IgD-negative memory B cell (primary cell): ENCODE data around the gene NLRP12. TPM values are rescaled to one million over a fixed set of nuclear protein-coding genes. Genes with fewer than 3 reads are reported as not detected.
A peak's percentile ranks its signal among the peaks of the same experiment; 100 is the strongest.
"Not testable (repeated sequence)": the region's sequence is repeated elsewhere in the genome, so short reads cannot be mapped to it uniquely, and the experiment has no call there.

Source experiments
- H3K27ac Mint-ChIP-seq, 3 donors: one replicate each; pipeline ENCODE4 v1.8.0; 2020 to 2022; ENCODE audit warnings: mild to moderate bottlenecking in 3 of 3, mixed read lengths in 3 of 3, moderate library complexity in 1 of 3
- H3K27me3 Mint-ChIP-seq: one replicate; pipeline ENCODE4 v1.8.0; 2021; ENCODE audit warnings: mixed read lengths
- H3K36me3 Mint-ChIP-seq: one replicate; pipeline ENCODE4 v1.8.0; 2020; ENCODE audit warnings: mild to moderate bottlenecking, mixed read lengths
- H3K4me1 Mint-ChIP-seq, 3 donors: one replicate each; pipeline ENCODE4 v1.8.0; 2020 to 2022; ENCODE audit warnings: mixed read lengths in 3 of 3, mild to moderate bottlenecking in 1 of 3
- H3K4me3 Mint-ChIP-seq, 4 donors: one replicate each; pipeline ENCODE4 v1.8.0; 2020 to 2022; ENCODE audit warnings: mild to moderate bottlenecking in 4 of 4, mixed read lengths in 4 of 4, moderate library complexity in 3 of 4
- H3K9me3 Mint-ChIP-seq, 3 donors: one replicate each; pipeline ENCODE4 v1.8.0; 2020 to 2021; ENCODE audit warnings: mixed read lengths in 3 of 3, mild to moderate bottlenecking in 1 of 3
- polyA plus RNA-seq: library from polyadenylated mRNA; unstranded; fragments of 300-500 nt; fragmentation: Illumina TruSeq; gene quantifications from one replicate; pipeline ENCODE4 v1.2.3, GENCODE V29; 2021

Gene NLRP12
- polyA plus RNA-seq, 1 donor from 2014 or later, result 0.15 TPM

DNA sequence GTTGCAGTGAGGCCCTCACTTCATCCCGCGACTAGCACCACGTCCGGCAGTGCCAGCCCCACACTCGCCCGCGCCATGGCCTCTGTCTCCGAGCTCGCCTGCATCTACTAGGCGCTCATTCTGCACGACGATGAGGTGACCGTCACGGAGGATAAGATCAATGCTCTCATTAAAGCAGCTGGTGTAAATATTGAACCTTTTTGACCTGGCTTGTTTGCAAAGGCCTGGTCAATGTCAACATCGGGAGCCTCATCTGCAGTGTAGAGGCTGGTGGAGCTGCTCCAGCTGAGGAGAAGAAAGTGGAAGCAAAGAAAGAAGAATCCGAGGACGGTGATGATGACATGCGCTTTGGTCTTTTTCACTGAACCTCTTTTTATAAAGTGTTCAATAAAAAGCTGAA is 48.6 kb downstream of the NLRP12 start:
- Mint-ChIP-seq H3K4me1 (peaks cover 0 to 1% (median 0%) of the 10 kb centered on the region in 3 donors), H3K36me3 (no peaks in the 10 kb centered on the region), H3K27me3 (no peaks in the 10 kb centered on the region), H3K27ac (no peak overlapping the region), H3K9me3 (peaks cover 0 to 2% (median 1%) of the 10 kb centered on the region in 3 donors), H3K4me3 (no peak overlapping the region)

DNA sequence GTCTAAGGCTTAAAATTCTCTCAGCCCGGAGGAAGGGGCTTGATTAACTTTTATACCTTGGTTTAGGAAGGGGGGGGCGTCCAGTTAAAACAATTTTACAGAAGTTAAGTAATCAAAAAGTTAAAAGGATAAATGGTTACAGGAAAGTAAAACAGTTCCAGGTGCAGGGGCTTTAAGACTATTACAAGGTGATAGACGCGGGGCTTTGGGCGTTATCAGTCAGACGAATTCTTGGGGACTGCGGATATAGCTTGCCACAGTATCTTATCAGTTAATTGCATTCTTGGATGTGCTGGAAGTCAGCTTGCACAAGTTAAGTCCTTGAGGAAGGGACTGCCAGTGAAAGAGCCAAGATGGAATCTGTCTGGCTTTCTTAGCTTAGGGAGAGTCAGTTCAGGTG is 49.6 kb downstream of the NLRP12 start:
- not testable (repeated sequence) for H3K4me1 Mint-ChIP-seq, H3K36me3 Mint-ChIP-seq, H3K27me3 Mint-ChIP-seq, H3K4me3 Mint-ChIP-seq, H3K9me3 Mint-ChIP-seq, H3K27ac Mint-ChIP-seq

GRCh38 chr19:53773999-53774398 is 50.1 kb downstream of the NLRP12 start:
- Mint-ChIP-seq H3K36me3 (no peaks in the 10 kb centered on the region), H3K27ac (no peak overlapping the region), H3K4me3 (no peak overlapping the region), H3K9me3 (peaks cover 0 to 1% (median 0%) of the 10 kb centered on the region in 3 donors), H3K4me1 (peaks cover 0 to 1% (median 0%) of the 10 kb centered on the region in 3 donors), H3K27me3 (peaks cover 1% of the 10 kb centered on the region)

DNA sequence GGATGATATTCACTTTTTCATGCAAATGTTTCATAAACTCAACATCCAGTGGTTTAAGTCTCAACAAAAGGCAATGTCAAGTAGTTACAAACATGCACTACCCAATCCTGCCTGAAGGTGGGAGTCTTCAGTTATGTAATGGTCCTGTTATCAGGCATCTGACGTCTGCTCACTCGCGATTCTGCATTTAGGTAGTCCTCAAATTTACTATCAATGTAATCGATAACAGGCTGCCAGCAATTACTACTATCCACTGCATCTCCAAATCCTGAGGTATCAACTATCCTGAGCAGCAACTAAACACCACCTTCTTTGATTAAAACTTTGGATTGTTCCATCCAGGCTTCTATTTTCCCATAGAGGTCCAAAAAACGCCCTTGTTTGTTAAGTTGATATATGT is 51.2 kb downstream of the NLRP12 start:
- Mint-ChIP-seq H3K36me3 (no peaks in the 10 kb centered on the region), H3K27ac (no peak overlapping the region), H3K9me3 (peaks cover 0 to 1% (median 0%) of the 10 kb centered on the region in 3 donors), H3K4me1 (peaks cover 0 to 1% (median 0%) of the 10 kb centered on the region in 3 donors), H3K4me3 (peak overlapping the region in 1 of 4 donors; percentile 37), H3K27me3 (peaks cover 1% of the 10 kb centered on the region)

GRCh38 chr19:53771144-53771543 is 53.0 kb downstream of the NLRP12 start:
- H3K4me3 Mint-ChIP-seq, result no peak overlapping the region
- H3K27me3 Mint-ChIP-seq, result peaks cover 1% of the 10 kb centered on the region
- H3K27ac Mint-ChIP-seq, result no peak overlapping the region
- peaks cover 0 to 5% (median 0%) of the 10 kb centered on the region in 3 donors for H3K9me3 Mint-ChIP-seq
- H3K36me3 Mint-ChIP-seq, result no peaks in the 10 kb centered on the region
- H3K4me1 Mint-ChIP-seq, result peaks cover 0 to 1% (median 0%) of the 10 kb centered on the region in 3 donors

GRCh38 chr19:53769696-53770309 is 54.3 kb downstream of the NLRP12 start:
- H3K36me3 Mint-ChIP-seq, H3K27me3 Mint-ChIP-seq, H3K4me1 Mint-ChIP-seq, H3K4me3 Mint-ChIP-seq, H3K9me3 Mint-ChIP-seq: not testable (repeated sequence)
- H3K27ac Mint-ChIP-seq, result peak overlapping the region in 1 of 3 donors; percentile 31

GRCh38 chr19:53768401-53768800 is 55.7 kb downstream of the NLRP12 start:
- H3K4me3 Mint-ChIP-seq, result no peak overlapping the region
- H3K9me3 Mint-ChIP-seq, result peaks cover 0 to 5% (median 3%) of the 10 kb centered on the region in 3 donors
- no peak overlapping the region for H3K27ac Mint-ChIP-seq
- peaks cover 0 to 1% (median 0%) of the 10 kb centered on the region in 3 donors for H3K4me1 Mint-ChIP-seq
- H3K36me3 Mint-ChIP-seq, result no peaks in the 10 kb centered on the region
- peaks cover 1% of the 10 kb centered on the region for H3K27me3 Mint-ChIP-seq

DNA sequence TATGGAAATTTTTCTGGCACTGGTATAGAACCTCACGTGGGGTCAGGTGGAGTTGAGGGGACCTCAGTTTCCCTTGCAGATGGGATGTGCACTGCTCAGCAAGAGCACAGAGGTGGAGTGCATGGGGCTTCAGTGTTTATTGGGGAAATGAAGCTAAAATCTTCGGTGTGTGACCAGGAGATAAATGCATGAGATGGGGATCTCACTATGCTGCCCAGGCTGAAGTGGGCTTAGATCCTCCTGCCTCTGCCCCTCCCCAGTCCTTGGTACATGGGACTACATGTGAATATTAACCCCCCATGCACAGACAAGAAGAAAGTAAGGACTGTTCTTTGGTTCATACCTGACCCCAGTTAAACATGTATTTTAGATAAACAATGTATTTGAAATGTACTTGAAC is 65.1 kb downstream of the NLRP12 start:
- not testable (repeated sequence) for H3K4me3 Mint-ChIP-seq, H3K36me3 Mint-ChIP-seq, H3K27me3 Mint-ChIP-seq, H3K4me1 Mint-ChIP-seq, H3K27ac Mint-ChIP-seq
- H3K9me3 Mint-ChIP-seq, result peaks cover 3 to 10% (median 3%) of the 10 kb centered on the region in 3 donors

Other genes starting within 250 kb of the NLRP12 start
- gene DPRX, start 192.3 kb downstream of the NLRP12 start, polyA plus RNA-seq, result not detected
- gene MYADM, start 43.6 kb upstream of the NLRP12 start, polyA plus RNA-seq, result 47.0 TPM
- gene PRKCG, start 57.9 kb upstream of the NLRP12 start, polyA plus RNA-seq, result not detected
- gene CACNG7, start 85.0 kb upstream of the NLRP12 start, polyA plus RNA-seq, result not detected
- gene CACNG8, start 138.6 kb upstream of the NLRP12 start, polyA plus RNA-seq, result not detected
- gene CACNG6, start 167.3 kb upstream of the NLRP12 start, polyA plus RNA-seq, result not detected
- gene VSTM1, start 239.6 kb upstream of the NLRP12 start, polyA plus RNA-seq, result not detected